PC-9 (cell line): ENCODE results near the gene DOK3.

Experiments used
- CTCF ChIP-seq: fragments of 200-600 bp; sonication (generic); conservative IDR thresholded peaks from 2 replicates; pipeline ENCODE4 v1.6.1; 2017; ENCODE audit warnings: mixed run types, antibody characterized with exemption, mild to moderate bottlenecking, moderate library complexity
- EZH2 ChIP-seq: fragments of 200-600 bp; sonication (generic); IDR thresholded peaks from 2 replicates; pipeline ENCODE4 v1.8.0; 2017; ENCODE audit warnings: antibody characterized with exemption, low read depth

- no peak for TF ChIP-seq CTCF
- TF ChIP-seq EZH2: no peak
These were observed 40.7 kb downstream of the DOK3 start for GRCh38 chr5:177468685-177469628.
